Neural cell (in vitro differentiated cells): ENCODE measurements around the gene HERC2.

ENCODE experiments used
- MXI1 ChIP-seq: fragments of 450-650 bp; conservative IDR thresholded peaks from 2 replicates; pipeline ENCODE4 v1.6.1; 2014; ENCODE audit warnings: antibody characterized with exemption, mild to moderate bottlenecking; ENCODE audit not compliant: poor library complexity, severe bottlenecking
- POLR2AphosphoS5 ChIP-seq: IDR thresholded peaks from 2 replicates; pipeline ENCODE4 v1.6.1; 2012

DNA sequence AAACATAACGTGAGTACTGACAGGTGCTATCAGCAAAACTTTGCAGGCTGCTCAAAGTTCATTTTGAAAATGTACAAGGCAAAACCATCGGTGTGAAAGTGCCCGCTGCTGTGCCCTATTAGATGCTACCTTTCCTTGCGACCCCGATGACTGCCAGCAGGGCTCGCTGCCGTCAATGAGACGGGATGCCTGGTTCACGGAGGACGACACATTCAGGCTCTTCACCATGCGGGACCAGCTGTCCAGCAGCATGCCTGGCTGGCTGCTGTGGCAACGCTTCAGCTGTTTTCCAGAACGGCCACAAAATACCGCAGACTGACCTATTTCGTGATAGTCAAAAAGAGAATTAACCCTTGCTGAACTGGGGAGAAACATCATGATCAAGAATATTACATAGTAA is 130.1 kb downstream of the HERC2 start:
- no peak for TF ChIP-seq POLR2AphosphoS5
- TF ChIP-seq MXI1 = no peak
